Measurements from ENCODE around the gene CTIF.

The CTIF gene

GRCh38 chr18:48861181-48861708, 322.4 kb downstream of the CTIF start:
- Mint-ChIP-seq H3K36me3 (ENCODE audit: low read depth) (peaks cover 28% of the 10 kb centered on the region), H3K9me3 (peaks cover 6% of the 10 kb centered on the region), H3K27ac (no peak overlapping the region), H3K4me1 (peaks cover 68% of the 10 kb centered on the region), H3K4me3 (no peak overlapping the region), H3K27me3 (ENCODE audit: low read depth, poor library complexity) (peaks cover 3% of the 10 kb centered on the region)
- TF ChIP-seq CTCF (IDR thresholded peaks at IDR 0.05) = no peak
- peak; percentile 42 for DNase-seq

- peak overlapping the region; percentile 38 for H3K4me3 Mint-ChIP-seq
- TF ChIP-seq CTCF (IDR thresholded peaks at IDR 0.05) = no peak
- peak overlapping the region; percentile 60 for H3K27ac Mint-ChIP-seq
- peaks cover 6% of the 10 kb centered on the region for H3K9me3 Mint-ChIP-seq
- no peak for DNase-seq
- peaks cover 67% of the 10 kb centered on the region for H3K4me1 Mint-ChIP-seq
- peaks cover 22% of the 10 kb centered on the region for H3K36me3 Mint-ChIP-seq (ENCODE audit: low read depth)
- H3K27me3 Mint-ChIP-seq (ENCODE audit: low read depth, poor library complexity) = peaks cover 3% of the 10 kb centered on the region
These were observed 323.3 kb downstream of the CTIF start for GRCh38 chr18:48862132-48862531.

- no peak for TF ChIP-seq CTCF (IDR thresholded peaks at IDR 0.05)
- Mint-ChIP-seq H3K4me1 (peaks cover 61% of the 10 kb centered on the region), H3K9me3 (peaks cover 6% of the 10 kb centered on the region)
These were observed 323.9 kb downstream of the CTIF start for GRCh38 chr18:48862678-48863270.

GRCh38 chr18:48863432-48864065, 324.7 kb downstream of the CTIF start:
- no peak for TF ChIP-seq CTCF (IDR thresholded peaks at IDR 0.05)
- Mint-ChIP-seq H3K27me3 (ENCODE audit: low read depth, poor library complexity) (peaks cover 3% of the 10 kb centered on the region), H3K4me1 (peaks cover 59% of the 10 kb centered on the region), H3K36me3 (ENCODE audit: low read depth) (peaks cover 9% of the 10 kb centered on the region), H3K27ac (peak overlapping the region; percentile 89), H3K9me3 (peaks cover 6% of the 10 kb centered on the region), H3K4me3 (no peak overlapping the region)
- DNase-seq = no peak

More at GRCh38 chr18:48862678-48863270, 323.9 kb downstream of the CTIF start:
- no peak for DNase-seq
- Mint-ChIP-seq H3K36me3 (ENCODE audit: low read depth) (peaks cover 15% of the 10 kb centered on the region), H3K4me3 (no peak overlapping the region), H3K27ac (no peak overlapping the region), H3K27me3 (ENCODE audit: low read depth, poor library complexity) (peaks cover 3% of the 10 kb centered on the region)

- DNase-seq = no peak
- Mint-ChIP-seq H3K4me3 (no peak overlapping the region), H3K4me1 (peaks cover 52% of the 10 kb centered on the region), H3K27me3 (ENCODE audit: low read depth, poor library complexity) (peaks cover 3% of the 10 kb centered on the region), H3K36me3 (ENCODE audit: low read depth) (peaks cover 9% of the 10 kb centered on the region), H3K9me3 (peaks cover 6% of the 10 kb centered on the region), H3K27ac (no peak overlapping the region)
- TF ChIP-seq CTCF (IDR thresholded peaks at IDR 0.05) = no peak
These were observed 326.0 kb downstream of the CTIF start for GRCh38 chr18:48864876-48865275.
